Neural crest cell (in vitro differentiated cells): ENCODE measurements around the gene ADGRG4. TPM values are rescaled to one million over a fixed set of nuclear protein-coding genes. Genes with fewer than 3 reads are reported as not detected.

Source experiments
- DNase-seq: peaks from one replicate; pipeline ENCODE4 v3.0.0; 2021; ENCODE audit warnings: low read depth, mixed read lengths, low spot score
- H3K27ac Mint-ChIP-seq: one replicate; pipeline ENCODE4 v1.8.0; 2021; ENCODE audit warnings: mild to moderate bottlenecking, mixed read lengths; ENCODE audit not compliant: unreplicated experiment
- H3K27me3 Mint-ChIP-seq: 2 replicates; pipeline ENCODE4 v1.8.0; 2021; ENCODE audit warnings: low read depth, mild to moderate bottlenecking, mixed read lengths
- H3K36me3 Mint-ChIP-seq: 2 replicates; pipeline ENCODE4 v1.8.0; 2021; ENCODE audit warnings: low read depth, mild to moderate bottlenecking, mixed read lengths
- H3K4me1 Mint-ChIP-seq: 2 replicates; pipeline ENCODE4 v1.8.0; 2021; ENCODE audit warnings: mixed read lengths
- H3K4me3 Mint-ChIP-seq: one replicate; pipeline ENCODE4 v1.8.0; 2021; ENCODE audit warnings: mild to moderate bottlenecking, mixed read lengths
- H3K9me3 Mint-ChIP-seq: 2 replicates; pipeline ENCODE4 v1.8.0; 2021; ENCODE audit warnings: mixed read lengths
- CTCF ChIP-seq: fragments of 200-600 bp; sonication (generic); conservative IDR thresholded peaks from 2 replicates; pipeline ENCODE4 v1.5.0; 2021; ENCODE audit warnings: antibody characterized with exemption, mild to moderate bottlenecking
- total RNA-seq: library from RNA; stranded (reverse); gene quantifications from 2 replicates; pipeline ENCODE4 v1.2.1, GENCODE V29; 2021

ADGRG4 gene
- total RNA-seq, 1 donor from 2014 or later: not detected

- no peak for DNase-seq
- Mint-ChIP-seq H3K27ac (no peak overlapping the region), H3K36me3 (no peaks in the 10 kb centered on the region), H3K27me3 (no peaks in the 10 kb centered on the region), H3K4me3 (no peak overlapping the region), H3K4me1 (no peaks in the 10 kb centered on the region), H3K9me3 (no peaks in the 10 kb centered on the region)
- TF ChIP-seq CTCF: no peak
Observed at GRCh38 chrX:136260776-136261175, 40.0 kb upstream of the ADGRG4 start.

GRCh38 chrX:136261321-136261720 lies 39.4 kb upstream of the ADGRG4 start:
- Mint-ChIP-seq H3K27me3 (no peaks in the 10 kb centered on the region), H3K36me3 (no peaks in the 10 kb centered on the region), H3K9me3 (no peaks in the 10 kb centered on the region), H3K27ac (no peak overlapping the region), H3K4me1 (no peaks in the 10 kb centered on the region), H3K4me3 (no peak overlapping the region)
- no peak for DNase-seq
- TF ChIP-seq CTCF: no peak

GRCh38 chrX:136262243-136262642 lies 38.5 kb upstream of the ADGRG4 start:
- no peak for DNase-seq
- Mint-ChIP-seq H3K27ac (no peak overlapping the region), H3K9me3 (no peaks in the 10 kb centered on the region), H3K27me3 (no peaks in the 10 kb centered on the region), H3K4me1 (no peaks in the 10 kb centered on the region), H3K36me3 (no peaks in the 10 kb centered on the region), H3K4me3 (no peak overlapping the region)
- no peak for TF ChIP-seq CTCF

GRCh38 chrX:136262812-136263315 lies 37.9 kb upstream of the ADGRG4 start:
- no peaks in the 10 kb centered on the region for H3K27me3 Mint-ChIP-seq
- H3K4me3 Mint-ChIP-seq: no peak overlapping the region
- no peaks in the 10 kb centered on the region for H3K36me3 Mint-ChIP-seq
- TF ChIP-seq CTCF: no peak
- H3K9me3 Mint-ChIP-seq: no peaks in the 10 kb centered on the region
- no peak overlapping the region for H3K27ac Mint-ChIP-seq
- H3K4me1 Mint-ChIP-seq: no peaks in the 10 kb centered on the region
- no peak for DNase-seq

- no peaks in the 10 kb centered on the region for H3K27me3 Mint-ChIP-seq
- no peaks in the 10 kb centered on the region for H3K9me3 Mint-ChIP-seq
- H3K4me1 Mint-ChIP-seq: no peaks in the 10 kb centered on the region
- no peak overlapping the region for H3K4me3 Mint-ChIP-seq
- no peaks in the 10 kb centered on the region for H3K36me3 Mint-ChIP-seq
- no peak overlapping the region for H3K27ac Mint-ChIP-seq
- TF ChIP-seq CTCF: no peak
- no peak for DNase-seq
Observed at GRCh38 chrX:136266828-136267227, 33.9 kb upstream of the ADGRG4 start.
